ENCODE results near the gene LOXL3.

DNA sequence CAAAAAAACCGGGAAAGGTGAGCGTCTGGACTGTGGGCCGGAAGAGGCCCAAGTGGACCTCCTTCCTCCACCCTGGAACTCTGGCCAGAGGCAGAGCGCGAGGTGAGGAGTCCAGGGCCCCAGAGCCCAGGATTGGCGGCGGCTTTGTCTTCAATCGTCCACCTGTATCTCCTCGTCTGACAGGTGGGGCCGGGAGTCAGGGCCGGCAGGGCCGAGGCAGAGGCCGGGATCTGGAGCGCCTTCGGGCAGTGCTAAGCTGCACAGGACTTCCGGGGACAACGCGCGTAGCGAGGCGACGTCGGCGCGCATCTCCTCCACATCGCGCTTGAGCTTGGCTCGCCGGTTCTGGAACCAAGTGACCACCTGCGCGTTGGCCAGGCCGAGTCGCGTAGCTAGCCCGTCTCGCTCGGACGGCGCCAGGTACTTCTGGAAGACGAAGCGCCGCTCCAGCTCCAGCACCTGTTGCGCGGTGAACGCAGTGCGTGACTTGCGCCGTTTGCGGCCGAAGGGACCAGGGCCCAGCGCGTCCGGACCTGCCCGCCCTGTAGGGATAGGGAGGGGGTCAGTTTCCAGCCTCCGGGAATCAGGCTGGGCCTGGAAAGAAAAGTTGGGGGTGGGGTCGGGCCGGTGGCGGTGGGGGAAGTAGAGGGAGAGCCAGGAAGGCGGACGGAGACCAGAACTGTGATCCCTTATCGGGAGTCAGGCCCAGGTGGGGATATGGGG is 55.8 kb downstream of the LOXL3 start:
- TF ChIP-seq, protein P1, sequence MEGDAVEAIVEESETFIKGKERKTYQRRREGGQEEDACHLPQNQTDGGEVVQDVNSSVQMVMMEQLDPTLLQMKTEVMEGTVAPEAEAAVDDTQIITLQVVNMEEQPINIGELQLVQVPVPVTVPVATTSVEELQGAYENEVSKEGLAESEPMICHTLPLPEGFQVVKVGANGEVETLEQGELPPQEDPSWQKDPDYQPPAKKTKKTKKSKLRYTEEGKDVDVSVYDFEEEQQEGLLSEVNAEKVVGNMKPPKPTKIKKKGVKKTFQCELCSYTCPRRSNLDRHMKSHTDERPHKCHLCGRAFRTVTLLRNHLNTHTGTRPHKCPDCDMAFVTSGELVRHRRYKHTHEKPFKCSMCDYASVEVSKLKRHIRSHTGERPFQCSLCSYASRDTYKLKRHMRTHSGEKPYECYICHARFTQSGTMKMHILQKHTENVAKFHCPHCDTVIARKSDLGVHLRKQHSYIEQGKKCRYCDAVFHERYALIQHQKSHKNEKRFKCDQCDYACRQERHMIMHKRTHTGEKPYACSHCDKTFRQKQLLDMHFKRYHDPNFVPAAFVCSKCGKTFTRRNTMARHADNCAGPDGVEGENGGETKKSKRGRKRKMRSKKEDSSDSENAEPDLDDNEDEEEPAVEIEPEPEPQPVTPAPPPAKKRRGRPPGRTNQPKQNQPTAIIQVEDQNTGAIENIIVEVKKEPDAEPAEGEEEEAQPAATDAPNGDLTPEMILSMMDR (IDR thresholded peaks at IDR 0.05; ENCODE audit: poor library complexity): no peak
- no peak for TF ChIP-seq EZH2phosphoT487 (IDR thresholded peaks at IDR 0.05; ENCODE audit: low read depth, severe bottlenecking, unreplicated experiment)

All from hepatocyte (in vitro differentiated cells).